Left ventricle myocardium inferior (tissue), 1 donor: Measurements from ENCODE around the gene DNLZ. TPM values are rescaled to one million over a fixed set of nuclear protein-coding genes. Genes with fewer than 3 reads are reported as not detected.

Experiments
- DNase-seq: peaks from one replicate; pipeline ENCODE4 v3.0.0-alpha.2; 2020
- H3K27ac ChIP-seq: fragments of 200-600 bp; replicated peaks from 2 replicates; pipeline ENCODE4 v1.8.0; 2021
- H3K27me3 ChIP-seq: fragments of 200-600 bp; 2 replicates; pipeline ENCODE4 v1.8.0; 2021; ENCODE audit warnings: low read depth
- H3K36me3 ChIP-seq: fragments of 200-600 bp; 2 replicates; pipeline ENCODE4 v1.8.0; 2021
- H3K4me1 ChIP-seq: fragments of 200-600 bp; 2 replicates; pipeline ENCODE4 v1.8.0; 2021
- H3K4me3 ChIP-seq: fragments of 200-600 bp; 2 replicates; pipeline ENCODE4 v1.8.0; 2021; ENCODE audit warnings: mild to moderate bottlenecking, moderate library complexity
- H3K9me3 ChIP-seq: fragments of 200-600 bp; replicated peaks from 2 replicates; pipeline ENCODE4 v1.8.0; 2021
- CTCF ChIP-seq: fragments of 200-600 bp; IDR thresholded peaks from 2 replicates; pipeline ENCODE4 v1.8.0; 2021; ENCODE audit warnings: antibody characterized with exemption, mild to moderate bottlenecking, borderline replicate concordance
- intact Hi-C: fragments of 100-400 bp; cut with micrococcal nuclease; formaldehyde crosslinking; loops from one replicate; pipeline ENCODE4 v1.11.0; 2022
- total RNA-seq: library from RNA; stranded (reverse); fragmentation: NEBNext Ultra II Directional; extraction: Animal tissue kit (Norgen Biotek cat#: 25700); gene quantifications from one replicate; pipeline ENCODE4 v1.2.1, GENCODE V29; 2021
- donor health status: DM: no; HTN: yes; CAD: no; lungs with severe emphysema.

The DNLZ gene
- total RNA-seq, 1 donor from 2014 or later: 37.6 TPM

DNA sequence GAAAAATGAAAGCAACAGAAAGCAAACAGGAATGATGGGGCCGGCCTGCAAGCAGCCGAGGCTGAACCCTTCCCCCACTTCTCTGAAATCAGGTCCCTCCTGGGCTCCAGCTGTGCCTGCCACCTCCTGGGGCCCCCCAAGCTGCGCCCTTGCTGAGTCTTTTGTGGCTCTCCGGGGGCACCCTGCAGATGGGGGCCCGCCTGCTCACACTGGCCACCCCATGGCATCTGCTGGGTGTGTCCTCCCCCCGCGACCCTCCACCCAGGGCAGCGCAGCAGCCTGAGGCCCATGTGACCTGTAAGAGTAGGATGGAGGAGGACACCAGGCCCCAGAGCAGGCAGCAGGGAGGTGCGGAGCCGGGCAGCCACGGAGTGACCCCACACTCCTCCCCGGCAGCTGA, 30.5 kb downstream of the DNLZ start:
- intact Hi-C loops: no loop called here
- no peak for DNase-seq
- H3K36me3 ChIP-seq: peaks cover 30% of the 10 kb centered on the region
- TF ChIP-seq CTCF: no peak
- no peaks in the 10 kb centered on the region for H3K27me3 ChIP-seq
- no peak overlapping the region for H3K27ac ChIP-seq
- H3K9me3 ChIP-seq: no peaks in the 10 kb centered on the region
- no peak overlapping the region for H3K4me3 ChIP-seq
- peaks cover 28% of the 10 kb centered on the region for H3K4me1 ChIP-seq

GRCh38 chr9:136332482-136332983, 31.0 kb downstream of the DNLZ start:
- TF ChIP-seq CTCF: no peak
- Histone ChIP-seq H3K4me1 (peaks cover 32% of the 10 kb centered on the region), H3K4me3 (no peak overlapping the region), H3K36me3 (peaks cover 25% of the 10 kb centered on the region), H3K27ac (no peak overlapping the region), H3K27me3 (no peaks in the 10 kb centered on the region), H3K9me3 (no peaks in the 10 kb centered on the region)
- intact Hi-C loops: no loop called here
- DNase-seq: no peak

DNA sequence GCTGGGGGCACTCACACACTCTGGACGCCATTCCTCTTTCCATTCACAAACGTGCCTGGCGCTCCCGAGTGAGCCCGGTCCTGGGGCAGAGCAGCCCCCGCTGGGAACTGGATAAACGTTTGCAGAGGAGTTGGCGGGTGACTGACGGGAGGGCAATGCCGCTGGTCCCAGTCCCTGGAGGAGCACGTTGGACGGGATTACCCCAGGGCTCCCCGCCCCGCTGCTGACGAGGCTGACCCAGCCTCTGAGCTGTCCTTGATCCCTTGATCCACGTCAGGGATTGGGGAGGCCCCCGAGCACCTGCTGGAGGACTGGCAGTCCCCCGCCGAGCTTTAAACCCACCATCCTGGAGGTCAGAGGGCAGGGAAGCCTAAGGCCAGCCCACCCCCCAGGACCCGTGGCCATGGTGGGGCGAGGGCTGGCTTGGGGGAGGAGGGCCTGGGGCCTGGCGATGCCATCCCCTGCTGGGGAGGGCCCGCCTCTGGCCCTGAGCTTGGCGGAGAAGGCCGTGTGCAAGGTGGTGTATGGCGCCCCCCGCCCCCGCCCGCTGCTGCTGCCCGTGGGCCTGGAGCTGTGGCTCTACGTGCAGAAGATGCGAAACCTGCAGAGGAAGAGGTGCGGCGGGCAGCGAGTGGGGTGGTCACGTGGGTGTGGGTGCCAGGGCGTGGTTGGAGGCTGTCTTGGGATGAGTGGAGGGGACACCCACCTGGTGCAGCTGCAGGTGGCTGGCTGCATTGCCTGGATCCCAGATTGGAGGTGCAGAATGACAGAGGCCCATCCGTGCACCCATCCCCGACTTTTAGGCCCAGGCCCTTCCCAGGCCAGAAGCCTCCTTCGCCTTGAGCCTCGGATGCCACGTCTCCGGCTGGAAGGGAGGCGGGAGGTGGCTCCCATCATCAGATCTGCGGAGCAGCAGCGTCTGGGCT, 31.7 kb downstream of the DNLZ start:
- H3K4me3 ChIP-seq: no peak overlapping the region
- H3K27me3 ChIP-seq: no peaks in the 10 kb centered on the region
- peaks cover 18% of the 10 kb centered on the region for H3K36me3 ChIP-seq
- TF ChIP-seq CTCF: no peak
- no peak overlapping the region for H3K27ac ChIP-seq
- DNase-seq: no peak
- intact Hi-C loops: no loop called here
- no peaks in the 10 kb centered on the region for H3K9me3 ChIP-seq
- peaks cover 36% of the 10 kb centered on the region for H3K4me1 ChIP-seq

GRCh38 chr9:136331030-136331429, 32.5 kb downstream of the DNLZ start:
- no peak overlapping the region for H3K27ac ChIP-seq
- H3K4me1 ChIP-seq: peaks cover 43% of the 10 kb centered on the region
- DNase-seq: no peak
- no peak for TF ChIP-seq CTCF
- no peak overlapping the region for H3K4me3 ChIP-seq
- H3K9me3 ChIP-seq: no peaks in the 10 kb centered on the region
- H3K27me3 ChIP-seq: no peaks in the 10 kb centered on the region
- peaks cover 10% of the 10 kb centered on the region for H3K36me3 ChIP-seq
- intact Hi-C loops: no loop called here

GRCh38 chr9:136330406-136330990, 33.0 kb downstream of the DNLZ start:
- Histone ChIP-seq H3K27ac (no peak overlapping the region), H3K9me3 (no peaks in the 10 kb centered on the region), H3K36me3 (peaks cover 5% of the 10 kb centered on the region), H3K4me3 (no peak overlapping the region), H3K27me3 (no peaks in the 10 kb centered on the region), H3K4me1 (peaks cover 49% of the 10 kb centered on the region)
- intact Hi-C loops: no loop called here
- no peak for DNase-seq
- TF ChIP-seq CTCF: no peak
